Limb (tissue), 2 donors: ENCODE results near the gene PXN.
A peak's percentile ranks its signal among the peaks of the same experiment; 100 is the strongest.

Source experiments
- DNase-seq, 2 donors: peaks; one replicate each; pipeline ENCODE4 v3.0.0-alpha.2; 2016; ENCODE audit errors: extremely low spot score in 2 of 2

Gene PXN

GRCh38 chr12:120265473-120266179 is at the start of gene PXN:
Gene PXN, minus strand, starts transcription at chr12:120265730. Its CDS starts 101 bp downstream, at chr12:120265629.
- peak; percentile 85 to 95 for DNase-seq

- no peak for DNase-seq
These were observed 48.7 kb upstream of the PXN start for GRCh38 chr12:120314220-120314619.

DNA sequence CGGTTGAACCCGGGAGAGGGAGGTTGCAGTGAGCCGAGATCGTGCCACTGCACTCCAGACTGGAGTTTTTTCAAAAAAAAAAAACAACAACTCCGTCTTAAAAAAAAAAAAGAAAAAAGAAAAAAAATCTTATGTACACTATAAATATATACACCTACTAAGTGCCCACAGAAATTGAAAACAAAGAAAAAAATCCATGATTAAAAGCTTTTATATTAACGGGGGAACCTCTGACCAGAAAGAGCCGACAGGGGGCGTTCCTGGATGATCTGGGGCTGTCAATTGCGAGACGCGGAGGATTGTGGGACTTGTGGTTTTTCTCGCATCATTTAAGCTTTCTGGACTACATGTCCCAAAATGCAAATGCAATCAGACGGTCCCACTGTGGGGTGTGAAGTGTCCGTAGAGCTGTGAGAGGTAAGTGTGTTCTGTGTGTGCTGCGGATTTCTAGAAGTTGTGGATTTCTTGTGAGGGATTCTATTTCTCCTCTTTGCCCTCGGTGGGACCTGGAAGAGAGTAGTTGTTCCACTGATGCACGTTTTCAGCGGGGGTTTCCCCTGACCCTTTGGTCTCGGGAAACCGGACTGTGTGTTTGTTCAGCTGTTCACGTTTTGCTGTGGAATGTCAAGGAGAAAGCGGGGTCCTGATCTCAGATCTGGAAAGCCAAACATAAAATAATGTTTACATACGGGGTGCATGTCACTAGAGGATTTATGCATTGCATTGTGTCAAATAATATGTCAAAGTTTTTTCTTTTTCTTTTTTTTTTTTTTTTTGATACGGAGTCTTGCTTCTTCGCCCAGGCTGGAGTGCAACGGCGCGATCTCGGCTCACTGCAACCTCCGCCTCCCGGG is 36.7 kb upstream of the PXN start, which contains the start of gene SIRT4:
Gene SIRT4 (plus strand): TSS at position 360 of the 854 bp plus-strand sequence. CDS start 1,241 bp downstream, outside the sequence.
- peak; percentile 90 to 96 for DNase-seq

DNA sequence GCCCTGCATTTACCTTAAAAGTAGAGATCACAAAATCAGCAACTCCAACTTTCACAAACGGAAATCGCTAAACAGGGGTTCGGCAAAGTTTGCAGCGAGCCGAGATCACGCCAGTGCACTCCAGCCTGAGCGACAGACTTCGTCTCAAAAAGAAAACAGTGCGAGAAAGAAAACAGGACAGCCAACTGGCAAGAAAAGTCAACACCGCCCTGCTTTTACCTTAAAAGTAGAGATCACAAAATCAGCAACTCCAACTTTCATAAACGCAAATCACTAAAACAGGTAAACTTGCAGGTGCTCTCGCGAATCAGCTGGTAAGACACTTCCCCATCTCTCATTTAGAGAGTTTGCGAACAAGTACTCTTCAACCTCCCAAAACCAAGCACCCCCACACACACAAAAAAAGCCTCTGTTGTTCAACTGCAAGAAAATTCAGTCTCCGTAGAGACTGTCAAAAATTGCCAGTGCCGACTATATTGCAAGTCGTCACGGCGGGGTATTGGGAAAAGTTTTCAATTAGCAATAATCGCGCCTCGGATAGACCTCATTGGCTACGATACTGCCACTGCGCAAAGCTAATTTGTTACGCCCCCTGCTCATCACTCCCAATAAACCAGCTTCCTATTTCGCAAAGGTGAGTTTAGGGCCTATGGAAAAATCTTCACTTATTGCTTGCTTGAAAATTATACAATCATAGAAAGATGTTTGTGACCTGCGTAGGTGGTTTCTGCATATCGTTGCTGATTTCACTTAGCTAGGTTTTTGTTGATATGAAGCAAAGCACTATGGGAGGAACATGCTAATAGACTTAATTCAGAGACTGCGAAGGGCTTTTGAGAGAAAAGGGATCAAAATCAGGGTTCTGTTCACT is 27.4 kb upstream of the PXN start, which contains the start of gene RNU4-1:
Gene RNU4-1 (minus strand): TSS at position 577 of the 871 bp plus-strand sequence.
- peak; percentile 82 to 89 for DNase-seq

- no peak for DNase-seq
These were observed 26.8 kb upstream of the PXN start for GRCh38 chr12:120292411-120292660.

DNA sequence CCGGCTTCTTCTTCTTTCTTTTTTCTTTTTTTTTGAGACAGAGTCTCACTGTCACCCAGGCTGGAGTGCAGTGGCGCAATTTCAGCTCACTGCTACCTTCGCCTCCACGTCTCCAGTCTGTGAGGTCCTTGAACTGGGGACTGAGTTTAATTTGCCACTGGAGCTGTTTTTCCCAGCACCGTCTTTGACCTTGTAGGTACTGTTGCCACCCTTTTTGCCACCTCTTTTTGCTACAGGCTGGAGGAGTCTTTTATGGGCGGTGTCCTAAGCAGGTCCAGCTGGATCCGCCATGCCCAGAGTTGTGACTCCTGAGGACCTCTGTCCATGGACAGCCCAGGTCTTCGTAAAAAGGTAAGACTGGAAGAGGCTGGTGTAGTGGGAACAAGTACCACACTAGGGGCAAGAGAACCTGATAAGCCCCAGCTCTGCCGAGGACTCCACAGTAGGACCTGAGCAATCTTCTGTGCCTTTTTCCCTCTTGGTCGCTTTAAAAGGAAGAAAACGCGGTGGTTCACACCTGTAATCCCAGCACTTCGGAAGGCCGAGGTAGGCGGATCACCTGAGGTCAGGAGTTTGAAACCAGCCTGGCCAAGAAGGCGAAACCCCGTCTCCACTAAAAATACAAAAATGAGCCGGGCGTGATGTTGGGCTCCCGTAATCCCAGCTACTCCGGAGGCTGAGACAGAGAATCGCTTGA is 25.2 kb upstream of the PXN start:
- DNase-seq: peak in 1 of 2 donors; percentile 53

DNA sequence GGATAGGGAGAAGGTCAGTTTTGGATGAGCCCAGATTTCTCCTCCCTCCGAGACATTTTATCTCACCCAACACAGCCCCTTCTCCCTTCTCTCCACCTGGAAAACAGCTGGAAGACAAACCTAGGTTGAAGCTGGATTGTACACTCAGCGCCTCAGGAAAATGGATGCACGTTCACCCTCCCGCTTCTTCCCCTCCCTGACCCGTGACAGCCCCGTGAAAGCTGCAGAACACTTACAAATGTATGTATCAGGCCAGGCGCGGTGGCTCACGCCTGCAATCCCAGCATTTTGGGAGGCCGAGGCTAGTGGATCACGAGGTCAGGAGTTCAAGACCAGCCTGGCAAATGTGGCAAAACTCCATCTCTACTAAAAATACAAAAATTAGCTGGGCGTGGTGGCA is 22.0 kb upstream of the PXN start:
- DNase-seq: no peak

DNA sequence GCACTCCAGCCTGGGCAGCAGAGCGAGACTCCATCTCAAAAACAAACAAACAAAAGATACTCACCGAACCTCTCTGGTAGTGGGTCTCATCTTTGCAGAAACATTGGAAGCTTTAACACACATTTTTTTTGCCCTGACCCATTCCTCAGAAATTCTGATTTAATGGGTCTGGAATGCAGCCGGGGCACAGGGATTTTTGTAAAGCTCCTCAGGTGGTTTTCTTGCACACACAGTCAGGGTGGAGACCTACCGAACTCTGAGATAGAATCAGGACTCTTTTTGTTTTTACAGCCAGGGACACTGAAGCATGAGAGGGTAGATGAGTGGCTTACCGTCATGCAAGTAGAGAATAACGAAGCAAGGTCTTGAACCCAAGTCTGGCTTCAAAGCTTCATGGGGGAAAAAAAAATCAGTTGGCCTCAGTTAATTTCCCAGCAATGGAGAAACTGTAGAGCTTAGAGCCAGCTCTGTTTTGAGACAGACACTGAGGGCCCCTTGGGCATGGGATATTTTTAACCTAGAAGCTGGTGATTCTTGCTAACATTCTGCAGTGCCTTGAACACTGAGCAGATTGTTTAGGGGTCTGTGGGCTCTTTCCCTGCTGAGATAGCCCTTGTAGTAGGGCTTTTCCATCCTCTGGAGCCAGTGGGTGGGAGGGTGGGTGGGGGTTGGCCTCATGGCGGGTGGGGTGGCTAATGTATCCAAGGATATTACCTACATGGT is 21.4 kb upstream of the PXN start:
- no peak for DNase-seq

DNA sequence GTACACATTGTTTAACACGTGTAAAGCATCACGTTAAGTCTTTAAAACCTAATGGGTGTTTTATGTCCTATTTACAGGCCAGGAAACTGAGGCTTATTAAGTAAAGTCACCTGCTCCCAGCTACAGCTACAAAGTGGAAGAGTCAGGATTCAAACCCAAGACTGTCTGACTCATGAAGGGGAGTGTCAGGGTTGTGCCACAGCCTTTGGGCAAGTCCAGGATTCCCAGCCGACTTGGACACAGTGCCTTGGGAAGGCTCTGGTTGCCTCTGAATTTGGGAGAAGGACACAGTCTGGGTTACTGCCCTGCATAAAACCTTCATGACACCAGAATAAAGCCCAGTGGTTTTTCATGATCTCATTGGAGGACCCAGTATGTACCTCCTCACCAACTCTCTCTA is 18.9 kb upstream of the PXN start:
- no peak for DNase-seq

DNA sequence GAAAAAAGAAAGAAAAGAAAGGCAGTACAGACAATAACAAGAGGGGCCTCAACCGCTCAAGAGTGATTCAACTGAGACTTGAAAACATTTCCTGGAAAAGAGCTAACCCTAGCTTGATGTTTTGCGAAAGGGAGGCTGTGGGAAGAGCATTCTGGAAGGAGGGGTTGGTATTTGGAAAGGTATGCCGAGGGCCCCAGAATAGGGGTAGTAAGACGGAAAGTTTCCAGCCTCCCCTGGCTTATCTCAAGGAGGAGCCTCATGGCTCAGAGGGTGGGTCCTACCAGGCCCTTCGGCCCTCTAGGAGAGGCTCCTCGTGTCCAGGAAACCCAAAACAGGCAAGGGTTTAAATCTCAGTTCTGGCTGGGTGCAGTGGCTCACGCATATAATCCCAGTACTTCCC is 17.8 kb upstream of the PXN start:
- DNase-seq: no peak

- DNase-seq: no peak
These were observed 12.9 kb upstream of the PXN start for GRCh38 chr12:120278137-120279069.

GRCh38 chr12:120276734-120277133 is 11.2 kb upstream of the PXN start:
- no peak for DNase-seq

- no peak for DNase-seq
These were observed 2.2 kb upstream of the PXN start for GRCh38 chr12:120267736-120268135.

DNA sequence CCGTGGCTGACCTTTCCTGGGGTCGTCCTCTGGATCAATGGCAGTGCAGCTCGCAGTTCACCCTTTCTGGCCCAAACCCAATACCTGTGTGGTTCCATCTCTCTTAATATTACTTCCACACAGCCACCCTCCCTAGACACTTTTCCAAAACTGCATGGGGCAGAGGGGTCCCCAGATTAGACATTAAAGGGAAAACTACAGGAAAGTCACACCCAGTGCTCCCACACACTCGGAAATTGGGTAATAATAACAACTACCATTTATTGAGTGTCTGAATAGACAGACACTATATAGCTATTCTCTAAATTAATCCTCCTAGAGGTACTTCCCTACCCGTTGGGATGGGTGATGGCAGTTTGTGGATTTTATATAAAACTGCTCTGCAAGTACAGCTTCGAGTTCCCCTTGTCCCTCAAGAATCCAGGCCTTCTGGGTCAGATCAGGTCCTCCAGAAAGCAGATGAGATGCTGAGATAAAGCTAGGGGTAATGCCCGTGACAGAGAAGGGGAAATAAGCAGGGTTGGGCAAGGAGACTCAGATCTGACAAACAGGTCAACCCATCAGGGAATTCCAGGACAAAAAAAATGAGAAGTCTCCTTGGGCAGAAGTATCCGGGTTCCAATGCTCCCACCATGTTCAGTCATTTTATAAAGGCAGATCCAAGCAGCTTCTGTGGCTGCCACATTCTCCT is 795 bp upstream of the PXN start:
- no peak for DNase-seq

DNA sequence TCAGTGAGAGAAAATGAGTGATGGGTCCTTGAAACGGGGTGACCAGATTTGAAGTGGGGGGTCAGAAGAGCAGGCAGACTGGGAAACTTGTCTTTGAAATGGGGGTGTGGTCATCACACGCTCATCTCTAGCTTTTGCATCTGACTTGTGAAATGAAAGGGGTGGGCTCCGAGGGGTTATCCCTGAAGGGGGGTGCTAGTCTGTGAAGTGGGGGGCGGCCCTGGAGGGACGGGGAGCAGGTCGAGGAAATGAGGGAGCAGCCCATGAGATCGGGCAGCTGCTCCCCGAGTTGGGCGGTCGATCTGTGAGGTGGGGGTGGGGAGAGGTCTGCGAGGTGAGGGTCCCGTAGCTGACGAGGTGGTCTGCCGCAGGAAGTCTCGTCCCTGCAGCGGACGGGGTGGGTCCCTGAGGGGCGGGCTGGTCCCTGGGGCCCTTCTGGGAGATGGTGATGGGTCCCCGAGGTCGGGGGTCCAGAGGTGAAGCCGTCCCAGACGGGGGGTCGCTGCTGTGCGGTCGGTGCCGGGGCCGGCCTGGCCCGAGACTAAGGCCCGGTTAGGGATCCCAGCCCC is 542 bp downstream of the PXN start:
- DNase-seq: no peak

- DNase-seq: no peak
These were observed 1.2 kb downstream of the PXN start for GRCh38 chr12:120264086-120264903.

DNA sequence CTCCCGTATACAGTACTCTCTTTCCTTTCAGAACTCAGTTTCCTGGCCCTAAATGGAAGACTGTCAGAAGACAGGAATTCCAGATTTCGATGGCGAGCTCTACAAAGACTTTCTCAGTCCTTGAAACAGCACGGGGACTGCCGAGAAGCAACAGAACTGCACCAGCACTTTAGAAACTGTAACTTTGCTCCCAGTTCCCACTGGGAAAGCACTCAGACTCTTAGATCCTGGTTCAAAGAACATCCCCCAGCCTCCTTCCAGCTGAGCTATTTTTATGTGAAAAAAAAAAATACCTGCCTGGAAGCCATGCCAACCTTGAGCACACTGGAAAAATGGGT is 1.8 kb downstream of the PXN start:
- no peak for DNase-seq
